HCT116 (cell line): ENCODE data around the gene ARHGAP10. TPM values are rescaled to one million over a fixed set of nuclear protein-coding genes. Genes with fewer than 3 reads are reported as not detected.

Source experiments
- ATAC-seq: fragments of 200-7000 bp; cut with Tn5 transposase; 2 replicates; pipeline ENCODE4 v1.9.1; 2020; ENCODE audit warnings: mild to moderate bottlenecking, moderate library complexity
- BruUV-seq: library from RNA; stranded (reverse); fragments of 400-500 nt; replicated peaks from 2 replicates; lab custom pipeline; 2021; lab: Mats Ljungman, UMichigan
- CTCF ChIA-PET: fragments of 300-600 bp; sonication (Branson Sonifier 250); formaldehyde crosslinking; loops from one replicate; lab custom pipeline; 2021; ENCODE audit warnings: antibody characterized with exemption; lab: Charles Lee
- POLR2A ChIA-PET: fragments of 300-600, 350-600 bp; sonication (Branson Sonifier 250); formaldehyde crosslinking; loops from one replicate; lab custom pipeline; 2021; ENCODE audit warnings: antibody characterized with exemption; lab: Charles Lee
- RAD21 ChIA-PET, 2 experiments: fragments of 300-600 bp; sonication (Branson Sonifier 250); formaldehyde crosslinking; loops; one replicate each; lab custom pipeline; 2023; ENCODE audit warnings: low total read pairs in 2 of 2; ENCODE audit not compliant: uncharacterized antibody in 2 of 2, unreplicated experiment in 2 of 2, low non-redundant PET in 1 of 2; lab: Charles Lee
- DNase-seq: peaks from one replicate; pipeline ENCODE4 v3.0.0-alpha.2; 2010; ENCODE audit warnings: low read depth, low spot score
- H2AFZ ChIP-seq: fragments of 200-600 bp; shearing (Covaris generic), sonication (generic); 2 replicates; pipeline ENCODE4 v1.6.1; 2017; ENCODE audit warnings: low read depth, mixed run types, mixed read lengths, antibody characterized with exemption, low read length; ENCODE audit not compliant: poor library complexity, severe bottlenecking
- H3K27ac ChIP-seq: 2 replicates; pipeline ENCODE4 v1.5.1; 2012; ENCODE audit warnings: low read depth, low read length
- H3K27me3 ChIP-seq: fragments of 200-600 bp; sonication (generic); 2 replicates; pipeline ENCODE4 v1.6.1; 2016; ENCODE audit warnings: mixed run types, low read length, mixed read lengths; ENCODE audit not compliant: insufficient read depth
- H3K36me3 ChIP-seq, 2 experiments: fragments of 200-500 bp in 1 of 2; fragments of 200-600 bp in 1 of 2; sonication (Bioruptor generic) in 1 of 2; sonication (generic) in 1 of 2; 2 replicates each; pipeline versions ENCODE4 v1.5.1 to v1.6.1; 2014 to 2016; ENCODE audit warnings: low read length in 2 of 2, inconsistent platforms in 1 of 2, mixed read lengths in 1 of 2, mixed run types in 1 of 2; ENCODE audit not compliant: insufficient read depth in 2 of 2, control insufficient read depth in 1 of 2
- H3K4me1 ChIP-seq, 2 experiments: fragments of 200-600 bp in 1 of 2; sonication (generic) in 1 of 2; 2 replicates each; pipeline versions ENCODE4 v1.5.1 to v1.6.1; 2012 to 2017; ENCODE audit warnings: low read length in 2 of 2, inconsistent platforms in 1 of 2, mild to moderate bottlenecking in 1 of 2, mixed read lengths in 1 of 2, mixed run types in 1 of 2, moderate library complexity in 1 of 2; ENCODE audit not compliant: insufficient read depth in 2 of 2, control insufficient read depth in 1 of 2
- H3K4me2 ChIP-seq: fragments of 200-600 bp; sonication (generic); 2 replicates; pipeline ENCODE4 v1.6.1; 2017; ENCODE audit warnings: mixed run types, low read length, mixed read lengths
- H3K4me3 ChIP-seq, 2 experiments: fragments of 200-600 bp in 1 of 2; sonication (generic) in 1 of 2; replicated peaks in 1 of 2; 2 replicates each; pipeline ENCODE4 v1.5.1; 2011 to 2016; ENCODE audit warnings: low read length in 2 of 2, control low read depth in 1 of 2, low read depth in 1 of 2, mild to moderate bottlenecking in 1 of 2, mixed read lengths in 1 of 2, mixed run types in 1 of 2
- H3K79me2 ChIP-seq: fragments of 200-600 bp; sonication (generic); 2 replicates; pipeline ENCODE4 v1.6.1; 2017; ENCODE audit warnings: mild to moderate bottlenecking, mixed run types, low read length, moderate library complexity, mixed read lengths; ENCODE audit not compliant: insufficient read depth
- H3K9ac ChIP-seq: fragments of 200-600 bp; sonication (generic); 2 replicates; pipeline ENCODE4 v1.6.1; 2016; ENCODE audit warnings: low read length, mixed read lengths
- H3K9me2 ChIP-seq: fragments of 200-600 bp; sonication (generic), shearing (Covaris generic); 2 replicates; pipeline ENCODE4 v1.6.1; 2017; ENCODE audit warnings: mixed run types, mild to moderate bottlenecking, moderate library complexity; ENCODE audit not compliant: insufficient read depth
- H3K9me3 ChIP-seq, 2 experiments: fragments of 200-500 bp in 1 of 2; fragments of 200-600 bp in 1 of 2; sonication (Bioruptor generic) in 1 of 2; sonication (generic) in 1 of 2; 2 replicates each; pipeline ENCODE4 v1.6.1; 2014 to 2017; ENCODE audit warnings: low read length in 2 of 2, mixed read lengths in 2 of 2, inconsistent platforms in 1 of 2, low read depth in 1 of 2, mild to moderate bottlenecking in 1 of 2, mixed run types in 1 of 2, moderate library complexity in 1 of 2; ENCODE audit not compliant: control insufficient read depth in 1 of 2, insufficient read depth in 1 of 2
- H4K20me1 ChIP-seq: fragments of 200-600 bp; sonication (generic), shearing (Covaris generic); 2 replicates; pipeline ENCODE4 v1.6.1; 2017; ENCODE audit warnings: mixed run types, mild to moderate bottlenecking, moderate library complexity; ENCODE audit not compliant: insufficient read depth
- CEBPB ChIP-seq: IDR thresholded peaks from 2 replicates; pipeline ENCODE4 v1.6.1; 2012; ENCODE audit warnings: low read depth
- FOSL1 ChIP-seq: IDR thresholded peaks from 2 replicates; pipeline ENCODE4 v1.6.1; 2012; ENCODE audit warnings: low read depth
- MAX ChIP-seq: IDR thresholded peaks from 2 replicates; pipeline ENCODE4 v1.6.1; 2012
- POLR2A ChIP-seq: IDR thresholded peaks from 2 replicates; pipeline ENCODE4 v1.7.0; 2011; ENCODE audit warnings: borderline replicate concordance; ENCODE audit not compliant: insufficient read depth, insufficient read length; ENCODE audit errors: extremely low read depth
- POLR2AphosphoS5 ChIP-seq: IDR thresholded peaks from 2 replicates; pipeline ENCODE4 v1.6.1; 2011; ENCODE audit warnings: mild to moderate bottlenecking, low read depth, low read length, moderate library complexity
- RAD21 ChIP-seq: IDR thresholded peaks from 2 replicates; pipeline ENCODE4 v1.6.1; 2012; ENCODE audit warnings: low read depth, mild to moderate bottlenecking
- SP1 ChIP-seq: IDR thresholded peaks from 2 replicates; pipeline ENCODE4 v1.6.1; 2012; ENCODE audit warnings: low read depth
- TCF7L2 ChIP-seq: IDR thresholded peaks from 2 replicates; pipeline ENCODE4 v1.7.0; 2011; ENCODE audit warnings: borderline replicate concordance, inconsistent platforms; ENCODE audit not compliant: insufficient read depth, insufficient read length; ENCODE audit errors: extremely low read depth
- ZBTB33 ChIP-seq: IDR thresholded peaks from 2 replicates; pipeline ENCODE4 v1.6.1; 2011; ENCODE audit warnings: mild to moderate bottlenecking, low read length, moderate library complexity; ENCODE audit not compliant: insufficient replicate concordance; ENCODE audit errors: extremely low read depth
- intact Hi-C: fragments of 100-400 bp; cut with micrococcal nuclease; formaldehyde crosslinking; loops from 2 replicates; pipeline ENCODE4 v1.10.0; 2022
- total RNA-seq: library from RNA; stranded (reverse); gene quantifications from one replicate; pipeline ENCODE4 v1.2.1, GENCODE V29; 2021; ENCODE audit not compliant: unreplicated experiment
- TF ChIP-seq, protein P1 (sequence below): IDR thresholded peaks from 2 replicates; pipeline ENCODE4 v1.6.1; 2012

Gene ARHGAP10
- total RNA-seq, 1 experiment from 2014 or later, result 24.7 TPM

DNA sequence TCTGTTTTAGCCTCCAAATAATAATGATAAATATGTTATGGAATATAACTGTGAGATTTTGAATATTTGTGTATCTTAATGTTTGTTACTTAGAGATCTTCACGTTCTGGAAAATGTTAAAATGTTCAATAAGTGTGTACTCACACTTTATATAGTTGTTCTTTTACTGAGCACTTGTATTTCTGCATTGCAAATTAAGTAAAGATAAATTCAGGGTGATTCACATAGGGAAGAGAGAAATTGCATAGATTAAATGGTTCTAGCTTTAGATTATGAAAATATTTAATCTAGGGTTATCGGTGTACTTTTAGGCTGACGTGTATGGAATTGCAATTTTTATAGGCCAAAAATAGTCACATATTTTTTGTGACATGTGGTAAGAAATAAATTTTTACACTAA, 148.6 kb downstream of the ARHGAP10 start:
- BruUV-seq, result no TSS peak
- Histone ChIP-seq H4K20me1 (no peaks in the 10 kb centered on the region), H3K4me3 (no peak overlapping the region), H3K4me2 (no peak overlapping the region), H3K27me3 (no peaks in the 10 kb centered on the region), H3K9me3 (no peaks in the 10 kb centered on the region), H3K79me2 (no peaks in the 10 kb centered on the region), H3K9me2 (no peaks in the 10 kb centered on the region), H3K9ac (no peak overlapping the region), H3K27ac (no peak overlapping the region), H3K4me1 (no peaks in the 10 kb centered on the region), H3K36me3 (peaks cover 0 to 1% of the 10 kb centered on the region in 2 experiments; a peak in 3 of 4 replicates), H2AFZ (no peak overlapping the region)
- no peak for TF ChIP-seq SP1
- TF ChIP-seq FOSL1, result no peak
- no peak for TF ChIP-seq CEBPB
- TF ChIP-seq POLR2A, result no peak
- TF ChIP-seq POLR2AphosphoS5, result no peak
- TF ChIP-seq ZBTB33, result no peak
- TF ChIP-seq, protein P1, sequence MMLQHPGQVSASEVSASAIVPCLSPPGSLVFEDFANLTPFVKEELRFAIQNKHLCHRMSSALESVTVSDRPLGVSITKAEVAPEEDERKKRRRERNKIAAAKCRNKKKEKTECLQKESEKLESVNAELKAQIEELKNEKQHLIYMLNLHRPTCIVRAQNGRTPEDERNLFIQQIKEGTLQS, result no peak
- no peak for TF ChIP-seq RAD21
- no peak for TF ChIP-seq TCF7L2
- TF ChIP-seq MAX, result no peak
- DNase-seq (no peak), ATAC-seq (no peak)
- CTCF ChIA-PET, result interaction anchor here (0.7 kb wide), 1 partner anchor 15 kb away, joined by 4 read pairs; no protein-coding TSS in a partner anchor
- intact Hi-C loops, result no loop called here
- POLR2A ChIA-PET, result no interaction called here
- RAD21 ChIA-PET, result no interaction called here
